ENCODE measurements around the gene RABGAP1L.
"Not testable (repeated sequence)": the region's sequence is repeated elsewhere in the genome, so short reads cannot be mapped to it uniquely, and the experiment has no call there.

RABGAP1L gene

DNA sequence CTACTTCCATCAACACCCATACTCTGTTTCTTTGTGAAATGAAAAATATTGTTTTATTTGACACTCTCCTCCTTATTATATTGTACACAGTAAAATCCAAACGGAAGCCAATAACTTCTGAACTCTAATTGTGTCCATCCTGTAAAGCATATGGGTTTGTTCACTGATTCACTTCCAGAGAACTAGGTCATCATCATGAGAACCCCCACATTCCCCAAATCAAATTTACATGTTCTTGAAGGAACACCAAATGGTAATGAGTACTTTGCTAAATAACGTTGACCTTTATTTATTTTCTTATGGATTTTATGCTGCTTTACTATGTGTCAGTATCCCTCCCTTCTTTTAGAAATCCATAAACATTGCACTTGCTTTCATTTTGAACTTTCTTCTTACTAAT is 627.0 kb downstream of the RABGAP1L start:
- no peak for DNase-seq

DNA sequence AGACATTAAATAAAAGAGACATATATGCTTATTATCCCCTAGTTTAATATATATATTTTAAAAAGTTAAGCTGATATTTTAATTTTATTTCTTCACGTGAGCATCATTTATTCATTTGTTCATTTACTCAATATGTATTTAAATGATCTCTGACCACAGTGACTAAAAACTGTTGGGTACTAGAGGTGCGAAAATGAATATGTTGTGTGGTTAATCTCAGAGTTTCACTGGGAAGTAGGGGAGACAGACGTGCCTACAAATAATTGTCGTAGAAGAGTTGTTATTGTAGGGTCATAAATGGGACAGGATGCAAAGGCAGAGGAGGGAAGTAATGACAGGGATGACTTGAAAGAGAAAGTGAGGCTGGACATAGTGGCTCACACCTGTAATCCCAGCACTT is 627.4 kb downstream of the RABGAP1L start:
- no peak for DNase-seq

GRCh38 chr1:174788981-174789380 is 629.7 kb downstream of the RABGAP1L start:
- no peak for DNase-seq

GRCh38 chr1:174789399-174789798 is 630.1 kb downstream of the RABGAP1L start:
- DNase-seq = no peak

DNA sequence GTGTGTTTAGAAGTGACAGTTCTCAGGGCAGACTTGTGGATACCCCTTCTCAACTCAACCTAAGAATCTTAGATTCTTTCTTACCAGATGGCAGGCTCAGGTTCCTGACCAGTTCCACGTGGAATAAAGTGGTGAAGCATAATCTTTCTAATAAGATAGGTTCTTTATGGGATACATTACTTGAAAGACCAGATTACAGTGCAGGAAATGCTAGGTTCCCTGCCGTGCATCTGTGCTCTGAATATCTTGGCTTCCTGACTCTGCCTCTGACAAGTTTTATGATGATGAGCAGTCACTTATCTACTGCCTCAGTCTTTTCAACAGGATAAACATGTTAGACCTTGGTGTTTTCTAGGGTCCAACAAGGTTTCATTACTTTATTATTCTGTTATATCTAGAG is 632.5 kb downstream of the RABGAP1L start:
- no peak for DNase-seq

GRCh38 chr1:174794861-174795260 is 635.5 kb downstream of the RABGAP1L start:
- DNase-seq = no peak

GRCh38 chr1:174795806-174796205 is 636.5 kb downstream of the RABGAP1L start:
- no peak for DNase-seq

DNA sequence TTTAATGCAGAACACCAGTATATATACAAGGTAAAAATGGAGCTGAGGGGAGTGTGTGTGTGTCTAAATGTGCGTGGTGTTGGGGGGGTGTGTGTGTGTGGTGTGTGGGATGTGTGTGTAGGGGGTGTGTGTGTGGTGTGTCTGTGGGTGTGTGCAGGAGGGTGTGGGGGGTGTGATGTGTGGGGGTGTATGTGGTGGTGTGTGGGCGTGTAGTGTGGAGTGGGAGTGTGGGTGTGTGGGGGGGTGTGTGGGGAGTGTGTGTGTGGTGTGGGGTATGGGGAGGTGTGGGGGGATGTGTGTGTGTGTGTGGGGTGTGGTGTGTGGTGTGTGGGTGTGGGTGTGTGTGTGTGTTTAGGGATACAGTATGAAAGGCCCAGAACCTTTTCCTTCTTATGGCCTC is 638.1 kb downstream of the RABGAP1L start:
- no peak for DNase-seq

DNA sequence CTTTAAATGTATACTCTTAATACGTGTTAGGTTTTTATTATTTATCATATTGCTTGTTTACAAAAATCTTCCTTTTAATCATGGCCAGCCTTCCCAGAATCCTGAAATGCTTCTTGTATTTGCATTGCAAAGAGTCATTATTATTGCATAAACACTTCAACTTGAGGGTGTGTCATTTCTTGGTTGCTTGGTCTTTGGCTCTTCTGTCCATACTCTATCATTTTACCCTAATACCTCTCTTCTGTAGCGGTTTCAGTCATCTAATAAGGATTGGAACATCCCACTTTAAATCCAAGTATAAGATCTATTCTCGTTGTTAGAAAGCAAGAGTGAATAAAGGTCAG is 639.8 kb downstream of the RABGAP1L start:
- DNase-seq = no peak

DNA sequence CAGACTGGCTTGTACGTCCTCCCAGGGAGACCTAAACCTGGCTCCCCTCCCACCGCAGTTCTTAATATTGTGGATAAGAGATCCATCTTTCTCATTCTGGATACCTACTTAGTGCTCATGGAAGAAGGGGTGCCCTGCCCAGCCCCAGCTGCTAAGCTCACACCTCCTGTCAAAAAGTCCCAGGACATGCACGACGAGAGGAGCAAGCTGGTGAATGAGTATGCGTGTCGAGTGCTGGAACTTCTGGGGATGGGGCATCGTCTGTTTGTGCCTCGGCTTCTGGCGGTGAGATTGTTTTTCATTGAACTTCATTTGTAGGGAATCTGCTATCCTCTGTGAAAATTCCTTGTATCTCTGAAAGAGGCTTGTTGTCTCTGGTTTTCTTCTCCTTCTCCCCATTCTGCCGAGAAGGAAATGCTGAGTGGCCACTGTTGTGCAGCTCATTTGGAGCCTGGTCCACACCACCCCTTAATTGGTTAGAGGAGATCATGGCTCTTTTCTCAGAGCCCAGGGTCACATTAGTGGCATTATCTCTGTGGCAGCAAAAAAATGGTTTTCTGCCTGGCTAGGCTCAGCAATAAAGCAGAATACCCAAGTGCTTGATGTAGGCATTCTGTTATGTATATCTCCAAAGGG is 641.0 kb downstream of the RABGAP1L start:
- DNase-seq = no peak

DNA sequence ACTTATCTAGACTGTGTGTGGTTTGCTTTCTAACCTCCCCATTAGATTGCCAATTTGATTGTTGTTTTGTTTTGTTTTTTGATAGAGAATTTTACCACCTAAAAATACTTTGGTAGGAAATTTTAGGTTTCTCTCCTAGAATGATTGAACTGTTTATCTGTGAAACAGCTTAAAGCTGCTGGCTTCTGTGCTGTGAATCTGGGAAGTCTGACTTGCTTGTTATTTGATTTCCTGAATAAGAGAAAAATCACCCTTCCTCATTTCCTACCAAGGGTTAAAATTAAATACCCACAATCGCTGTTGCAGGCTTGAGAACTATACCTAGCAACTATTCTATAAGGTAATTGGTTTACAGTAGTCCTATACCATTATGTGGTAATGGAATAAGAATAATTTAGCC is 641.6 kb downstream of the RABGAP1L start:
- DNase-seq = no peak

GRCh38 chr1:174809755-174810280 is 650.5 kb downstream of the RABGAP1L start:
- no peak for DNase-seq

DNA sequence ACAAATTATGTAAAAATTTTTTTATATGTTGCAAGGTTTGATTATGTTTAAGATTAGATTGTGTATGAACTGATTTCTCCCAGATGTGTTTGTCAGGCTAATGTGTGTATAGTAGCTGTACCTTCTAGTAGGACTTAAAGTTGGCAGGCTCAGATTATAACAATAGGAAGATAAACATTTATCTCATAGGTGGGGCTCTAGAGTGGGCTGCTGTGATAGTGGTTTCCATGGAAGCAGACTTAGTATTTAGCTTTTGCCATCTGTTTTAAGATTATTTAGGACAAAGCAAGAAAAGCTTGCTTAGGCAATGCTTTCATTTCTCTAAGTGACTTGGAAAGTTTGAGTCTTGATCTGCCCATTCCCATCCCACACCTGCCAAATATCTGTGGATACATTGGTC is 652.7 kb downstream of the RABGAP1L start:
- DNase-seq = no peak

- no peak for DNase-seq
Measured at GRCh38 chr1:174812656-174813055, 653.3 kb downstream of the RABGAP1L start.

DNA sequence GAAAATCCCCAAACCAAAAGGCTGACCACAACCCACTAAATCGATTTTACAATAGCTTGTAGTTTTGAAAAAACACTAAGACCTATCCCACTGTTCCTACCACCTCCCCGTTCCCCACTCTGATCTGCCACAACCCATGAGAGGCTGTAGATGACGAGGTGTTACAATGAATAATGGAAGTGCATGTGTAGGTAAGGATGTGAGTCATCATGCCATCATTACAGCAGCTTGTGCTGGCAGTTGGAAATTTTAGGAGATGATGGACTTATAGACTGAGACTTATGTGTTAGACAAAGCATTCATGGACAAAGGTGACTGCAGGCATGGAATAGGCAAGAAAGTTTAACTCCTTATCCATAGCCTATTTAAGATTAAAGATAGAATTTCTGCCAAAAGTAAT is 655.7 kb downstream of the RABGAP1L start:
- DNase-seq = no peak

GRCh38 chr1:174815474-174815908 is 656.2 kb downstream of the RABGAP1L start:
- no peak for DNase-seq

GRCh38 chr1:174816621-174817020 is 657.3 kb downstream of the RABGAP1L start:
- not testable (repeated sequence) for DNase-seq

DNA sequence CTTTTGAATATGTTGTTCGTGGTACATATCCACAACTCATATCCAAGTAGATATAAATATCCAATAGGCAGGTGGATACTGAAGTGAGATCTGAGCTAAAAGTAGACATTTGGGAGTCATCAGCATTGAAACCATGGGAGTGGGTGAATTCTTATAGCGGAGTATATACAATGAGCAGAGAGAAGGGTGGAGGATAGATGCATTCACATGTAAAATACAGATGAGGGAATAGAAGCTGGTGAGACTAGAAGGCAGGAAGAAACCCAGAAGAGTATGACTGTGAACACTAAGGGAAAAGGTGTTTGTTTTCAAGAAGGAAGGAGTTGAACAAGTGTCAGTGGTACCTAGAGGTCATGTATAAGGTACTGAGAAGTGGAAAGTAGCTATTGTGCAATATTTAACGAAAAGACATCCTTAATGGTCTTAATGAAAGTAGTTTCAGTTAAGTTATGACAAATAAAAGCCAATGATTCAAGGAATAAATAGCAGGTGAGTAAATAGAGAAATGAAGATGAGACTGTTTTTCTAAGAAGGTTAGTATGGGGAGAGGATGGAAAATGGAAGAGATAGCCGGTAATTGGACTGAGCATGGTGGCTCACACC is 658.8 kb downstream of the RABGAP1L start:
- DNase-seq = no peak

- no peak for DNase-seq
Measured at GRCh38 chr1:174818951-174819350, 659.6 kb downstream of the RABGAP1L start.

DNA sequence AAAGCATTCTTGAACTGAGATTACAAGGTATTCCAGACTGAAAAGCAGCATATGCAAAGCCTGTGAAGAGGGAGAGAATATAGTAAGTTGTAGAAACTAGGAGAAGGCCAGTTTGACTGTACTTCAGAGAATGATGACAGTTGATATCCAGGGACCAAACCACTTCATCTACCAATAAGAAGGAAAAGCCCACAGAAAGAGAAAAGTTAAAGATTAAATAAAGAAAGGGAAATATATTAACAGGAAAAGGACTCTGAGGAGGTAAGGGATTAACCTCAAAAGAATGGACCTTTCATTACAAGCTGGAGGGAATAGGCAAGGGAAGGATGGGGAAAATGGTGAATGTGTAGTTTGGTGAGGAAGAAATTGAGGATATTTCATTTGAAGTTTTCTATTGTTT is 660.3 kb downstream of the RABGAP1L start:
- no peak for DNase-seq

GRCh38 chr1:174825127-174825526 is 665.8 kb downstream of the RABGAP1L start:
- no peak for DNase-seq

DNA sequence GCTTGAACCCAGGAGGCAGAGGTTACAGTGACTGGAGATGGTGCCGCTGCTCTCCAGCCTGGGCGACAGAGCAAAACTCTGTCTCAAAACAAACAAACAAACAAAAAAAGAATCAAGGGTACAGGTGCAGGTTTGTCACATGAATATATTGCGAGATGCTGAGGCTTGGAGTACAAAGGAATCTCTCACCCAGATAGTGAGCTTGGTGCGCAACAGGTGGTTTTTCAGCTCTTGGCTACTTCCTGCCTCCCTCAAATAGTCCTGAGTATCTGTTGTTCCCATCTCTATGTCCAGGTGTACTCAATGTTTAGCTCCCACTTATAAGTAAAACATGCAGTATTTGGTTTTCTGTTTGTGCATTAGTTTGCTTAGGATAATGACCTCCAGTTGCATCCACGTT is 666.5 kb downstream of the RABGAP1L start:
- no peak for DNase-seq

DNA sequence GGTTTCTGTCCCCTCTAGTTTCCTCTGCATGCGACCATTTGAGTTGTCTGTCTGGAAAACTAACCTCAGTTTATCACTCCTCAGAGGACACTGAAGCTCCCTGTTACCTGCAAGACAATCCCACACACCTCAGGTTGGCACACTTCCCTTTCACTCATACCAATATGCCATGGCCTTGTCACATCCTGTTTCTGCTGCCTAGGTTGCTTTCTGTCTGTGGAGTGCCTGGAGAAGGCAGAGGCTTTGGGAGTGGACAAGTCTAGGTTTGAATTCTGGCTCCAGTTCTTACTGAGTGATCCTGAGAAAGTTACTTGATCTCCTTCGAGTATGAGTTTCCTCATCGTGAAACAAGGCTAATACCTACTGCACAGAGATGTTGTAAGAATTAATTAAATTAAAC is 668.9 kb downstream of the RABGAP1L start:
- no peak for DNase-seq

- DNase-seq = no peak
Measured at GRCh38 chr1:174829990-174830389, 670.7 kb downstream of the RABGAP1L start.

DNA sequence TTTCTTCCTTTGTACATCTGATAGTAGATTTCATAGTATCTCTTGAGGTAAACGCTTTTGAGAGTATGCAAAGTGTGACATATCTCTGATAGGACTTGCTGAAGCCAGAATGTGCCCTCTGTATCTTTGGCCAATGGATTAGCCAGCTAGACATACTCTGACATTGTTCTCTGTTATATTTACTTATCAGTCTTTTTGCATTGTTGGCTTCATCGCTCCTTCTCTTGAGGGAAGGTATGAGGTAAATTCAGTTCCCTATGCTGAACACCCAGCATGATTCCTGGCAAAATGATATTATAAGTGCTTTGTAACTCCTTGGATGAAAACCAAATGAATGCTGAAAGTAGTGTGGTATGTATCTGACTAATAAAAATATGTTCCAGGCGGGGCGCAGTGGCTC is 677.2 kb downstream of the RABGAP1L start:
- no peak for DNase-seq

Measured in cortex of kidney (tissue), 1 donor.